Measurements from ENCODE around the gene ATP9B. TPM values are rescaled to one million over a fixed set of nuclear protein-coding genes. Genes with fewer than 3 reads are reported as not detected.

The ATP9B gene
- total RNA-seq, 1 experiment from 2014 or later, result 20.9 TPM

DNA sequence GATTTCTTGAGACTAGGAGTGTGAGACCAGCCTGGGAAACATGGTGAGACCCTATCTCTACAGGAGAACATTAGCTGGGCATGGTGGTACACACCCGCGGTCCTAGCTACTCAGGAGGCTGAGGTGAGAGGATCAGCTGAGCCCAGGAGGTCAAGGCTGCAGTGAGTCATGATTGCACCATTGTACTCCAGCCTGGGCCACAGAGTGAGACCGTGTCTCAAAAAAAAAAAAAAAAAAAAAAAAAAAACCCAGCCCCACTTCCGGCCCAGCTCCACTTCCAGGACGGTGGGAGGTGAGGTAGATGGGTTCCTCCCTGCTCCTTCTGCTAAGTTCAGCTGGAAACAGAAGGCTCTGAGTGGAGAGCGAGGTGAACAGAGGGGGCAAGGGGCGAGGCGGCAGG lies 285.2 kb downstream of the ATP9B start:
- Histone ChIP-seq H3T11ph (ENCODE audit: low read length) (no peak overlapping the region), H3K23me2 (ENCODE audit: insufficient read length, low read depth, low read length, poor library complexity, severe bottlenecking) (no peaks in the 10 kb centered on the region), H4K20me1 (ENCODE audit: control insufficient read depth, insufficient read depth, insufficient read length) (no peaks in the 10 kb centered on the region), H4K8ac (replicated peaks; ENCODE audit: insufficient read length, low read depth, low read length) (no peak overlapping the region), H3K4me2 (ENCODE audit: insufficient read depth, insufficient read length, low read length) (no peak overlapping the region), H2BK20ac (ENCODE audit: low read depth, low read length, poor library complexity, severe bottlenecking) (no peak overlapping the region), H3K9ac (ENCODE audit: extremely low read depth, insufficient read length, low read length) (no peak overlapping the region), H2AK5ac (ENCODE audit: insufficient read length, low read length) (no peak overlapping the region), H2BK120ac (ENCODE audit: low read depth, low read length, poor library complexity, severe bottlenecking) (no peak overlapping the region), H3K18ac (ENCODE audit: insufficient read length, low read depth, low read length) (no peak overlapping the region), H2BK12ac (ENCODE audit: insufficient read length, low read depth, low read length) (no peak overlapping the region), H3K79me2 (ENCODE audit: insufficient read depth, low read length) (no peaks in the 10 kb centered on the region), H2AFZ (ENCODE audit: low read length) (no peak overlapping the region), H3K23ac (ENCODE audit: insufficient read length, low read depth, low read length) (no peak overlapping the region), H3K9me3 (ENCODE audit: control insufficient read depth, low read depth, low read length) (no peaks in the 10 kb centered on the region), H3K4ac (ENCODE audit: low read depth, low read length) (no peak overlapping the region), H3K27ac (ENCODE audit: insufficient read length, low read depth, low read length) (no peak overlapping the region), H3K56ac (ENCODE audit: insufficient read length, low read depth, low read length) (no peak overlapping the region), H3K27me3 (ENCODE audit: insufficient read depth, low read length) (no peaks in the 10 kb centered on the region), H4K91ac (ENCODE audit: insufficient read length, low read depth, low read length) (no peak overlapping the region), H2BK5ac (ENCODE audit: insufficient read length, low read length) (no peak overlapping the region), H4K5ac (ENCODE audit: insufficient read length, low read depth, low read length) (no peak overlapping the region), H3K14ac (ENCODE audit: insufficient read depth, low read length) (no peak overlapping the region), H3K4me1 (ENCODE audit: insufficient read depth, low read length) (no peaks in the 10 kb centered on the region; the same call in 1 of the 2 replicates), H2BK15ac (ENCODE audit: low read depth, low read length) (no peak overlapping the region), H3K79me1 (ENCODE audit: insufficient read depth, low read depth, low read length, poor library complexity, severe bottlenecking) (no peaks in the 10 kb centered on the region)
- peaks cover 3 to 6% of the 10 kb centered on the region in 2 experiments; a peak in 2 of 4 replicates for H3K4me1 Mint-ChIP-seq
- H3K9me3 Mint-ChIP-seq, result no peaks in the 10 kb centered on the region
- H3K27ac Mint-ChIP-seq, result no peak overlapping the region
- no CpG with 5 or more reads among the region's 8 CpGs for WGBS (ENCODE audit: extremely low coverage, insufficient read length, low lambda C conversion rate)
- no peak for TF ChIP-seq CTCF (conservative IDR thresholded peaks at IDR 0.05)
- no peak overlapping the region for H3K4me3 Mint-ChIP-seq
- no peaks in the 10 kb centered on the region for H3K27me3 Mint-ChIP-seq (ENCODE audit: low read depth)
- peaks cover 2 to 7% (median 5%) of the 10 kb centered on the region in 3 experiments; a peak in 4 of 7 replicates for H3K36me3 Mint-ChIP-seq (ENCODE audit: insufficient read depth in 1 of 3, low read depth in 3 of 3)
- no peak for DNase-seq
